PC-3 (cell line): ENCODE results near the gene PACRG. TPM values are rescaled to one million over a fixed set of nuclear protein-coding genes. Genes with fewer than 3 reads are reported as not detected.

Experiments used
- ATAC-seq: fragments of 200-7000 bp; cut with Tn5 transposase; 2 replicates; pipeline ENCODE4 v1.9.1; 2020; ENCODE audit warnings: mild to moderate bottlenecking, moderate library complexity
- BruUV-seq: library from RNA; stranded (reverse); fragments of 400-500 nt; replicated peaks from 2 replicates; lab custom pipeline; 2021; lab: Mats Ljungman, UMichigan
- CTCF ChIA-PET: fragments of 300-600 bp; sonication (Branson Sonifier 250); formaldehyde crosslinking; loops from one replicate; lab custom pipeline; 2022; ENCODE audit warnings: antibody characterized with exemption; lab: Charles Lee
- POLR2A ChIA-PET: fragments of 300-600 bp; sonication (Branson Sonifier 250); formaldehyde crosslinking; loops from one replicate; lab custom pipeline; 2022; ENCODE audit warnings: antibody characterized with exemption; ENCODE audit not compliant: unreplicated experiment; lab: Charles Lee
- DNase-seq: peaks from one replicate; pipeline ENCODE4 v3.0.0-alpha.2; 2015
- H2AFZ ChIP-seq: fragments of 300-600 bp; sonication (generic); 2 replicates; pipeline ENCODE4 v1.6.0; 2016; ENCODE audit warnings: antibody characterized with exemption, low read length
- H3F3A ChIP-seq: fragments of 300-600 bp; sonication (generic); one replicate; pipeline ENCODE4 v1.6.0; 2017; ENCODE audit warnings: antibody characterized with exemption, low read length, control low read depth, mild to moderate bottlenecking; ENCODE audit not compliant: unreplicated experiment
- H3K27ac ChIP-seq: fragments of 300-600 bp; sonication (generic); 2 replicates; pipeline ENCODE4 v1.5.1; 2016; ENCODE audit warnings: mild to moderate bottlenecking, low read length
- H3K27me3 ChIP-seq: fragments of 300-600 bp; sonication (generic); 2 replicates; pipeline ENCODE4 v1.6.1; 2016; ENCODE audit warnings: low read length, mixed read lengths
- H3K36me3 ChIP-seq: fragments of 300-600 bp; sonication (generic); 2 replicates; pipeline ENCODE4 v1.6.1; 2016; ENCODE audit warnings: low read depth, mixed run types, low read length, mixed read lengths
- H3K4me1 ChIP-seq: fragments of 300-600 bp; sonication (generic); 2 replicates; pipeline ENCODE4 v1.5.1; 2016; ENCODE audit warnings: low read length; ENCODE audit not compliant: insufficient read depth
- H3K4me2 ChIP-seq: fragments of 300-600 bp; sonication (generic); 2 replicates; pipeline ENCODE4 v1.6.0; 2016; ENCODE audit warnings: low read length
- H3K4me3 ChIP-seq: fragments of 300-600 bp; sonication (generic); 2 replicates; pipeline ENCODE4 v1.5.1; 2016; ENCODE audit warnings: mild to moderate bottlenecking, low read length, mixed read lengths
- H3K79me2 ChIP-seq: fragments of 300-600 bp; sonication (generic); 2 replicates; pipeline ENCODE4 v1.6.1; 2017; ENCODE audit warnings: low read length, mixed read lengths
- H3K9ac ChIP-seq: fragments of 300-600 bp; sonication (generic); 2 replicates; pipeline ENCODE4 v1.6.0; 2016; ENCODE audit warnings: mild to moderate bottlenecking, low read length
- H3K9me2 ChIP-seq: fragments of 300-600 bp; sonication (generic); replicated peaks from 2 replicates; pipeline ENCODE4 v1.6.1; 2016; ENCODE audit warnings: mixed run types, low read length, mixed read lengths
- H3K9me3 ChIP-seq: fragments of 300-600 bp; sonication (generic); 2 replicates; pipeline ENCODE4 v1.6.1; 2016; ENCODE audit warnings: low read length, mixed read lengths
- H4K20me1 ChIP-seq: fragments of 300-600 bp; sonication (generic); 2 replicates; pipeline ENCODE4 v1.6.1; 2016; ENCODE audit warnings: low read length, mixed read lengths
- EZH2 ChIP-seq: fragments of 300-600 bp; sonication (generic); IDR thresholded peaks from one replicate; pipeline ENCODE4 v1.6.1; 2017; ENCODE audit warnings: antibody characterized with exemption, mild to moderate bottlenecking, low read length; ENCODE audit not compliant: unreplicated experiment
- EZH2phosphoT487 ChIP-seq: fragments of 300-600 bp; sonication (generic); IDR thresholded peaks from 2 replicates; pipeline ENCODE4 v1.6.1; 2018; ENCODE audit warnings: mild to moderate bottlenecking, antibody characterized with exemption, low read length, borderline replicate concordance
- intact Hi-C: fragments of 100-400 bp; cut with micrococcal nuclease; formaldehyde crosslinking; loops from 2 replicates; pipeline ENCODE4 v1.9.0; 2023
- total RNA-seq: library from RNA; depleted of rRNA; stranded (reverse); fragments of >200 nt; gene quantifications from 2 replicates; pipeline ENCODE4 v1.2.3, GENCODE V29; 2014
- TF ChIP-seq, protein P1 (sequence below): fragments of 300-600 bp; sonication (generic); conservative IDR thresholded peaks from 2 replicates; pipeline ENCODE4 v1.5.1; 2017; ENCODE audit warnings: antibody characterized with exemption, low read depth, mild to moderate bottlenecking, low read length

Gene PACRG
- total RNA-seq, 1 experiment from 2014 or later: not detected

DNA sequence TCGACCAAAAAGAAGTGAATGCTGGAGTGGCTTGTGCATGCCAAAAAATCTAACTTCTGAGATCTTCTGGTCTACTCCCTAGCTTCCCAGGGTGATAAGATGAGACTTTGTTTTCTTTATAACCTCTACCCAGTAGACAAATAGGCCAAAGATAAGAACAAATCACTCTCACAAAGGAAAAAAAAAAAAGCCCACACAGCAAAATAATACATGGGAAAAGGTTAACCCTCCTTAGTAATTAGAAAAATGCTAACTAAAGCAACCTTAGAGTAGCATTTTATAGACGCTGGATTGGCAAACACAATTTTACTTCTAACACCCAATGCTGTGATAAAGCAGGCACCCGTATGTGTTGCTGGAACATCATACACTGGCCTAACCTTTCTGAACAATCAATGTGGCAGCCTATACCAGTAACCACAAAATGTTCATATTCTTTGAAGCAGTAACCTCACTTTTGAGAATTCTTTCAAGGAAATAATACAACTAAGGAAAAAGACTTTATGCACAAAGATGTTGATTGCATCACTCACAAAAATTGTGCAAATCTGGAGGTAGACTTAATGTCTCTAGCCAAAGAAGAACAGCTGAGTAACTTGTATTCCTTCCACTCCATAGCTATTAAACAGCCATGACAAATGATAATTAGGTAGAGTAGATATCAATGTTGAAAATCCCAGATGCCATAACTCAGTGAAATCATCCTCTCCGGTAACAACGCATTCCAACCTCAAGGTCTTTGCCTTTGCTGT, 570.5 kb downstream of the PACRG start:
- no TSS peak for BruUV-seq
- no peaks in the 10 kb centered on the region for H3K27me3 ChIP-seq
- CTCF ChIA-PET: no interaction called here
- H3K4me2 ChIP-seq: no peak overlapping the region
- H3K9ac ChIP-seq: no peak overlapping the region
- no peaks in the 10 kb centered on the region for H3K4me1 ChIP-seq
- no peak for ATAC-seq
- no peaks in the 10 kb centered on the region for H3F3A ChIP-seq
- intact Hi-C loops: no loop called here
- no peak overlapping the region for H2AFZ ChIP-seq
- TF ChIP-seq EZH2phosphoT487: no peak
- TF ChIP-seq EZH2: no peak
- TF ChIP-seq, protein P1, sequence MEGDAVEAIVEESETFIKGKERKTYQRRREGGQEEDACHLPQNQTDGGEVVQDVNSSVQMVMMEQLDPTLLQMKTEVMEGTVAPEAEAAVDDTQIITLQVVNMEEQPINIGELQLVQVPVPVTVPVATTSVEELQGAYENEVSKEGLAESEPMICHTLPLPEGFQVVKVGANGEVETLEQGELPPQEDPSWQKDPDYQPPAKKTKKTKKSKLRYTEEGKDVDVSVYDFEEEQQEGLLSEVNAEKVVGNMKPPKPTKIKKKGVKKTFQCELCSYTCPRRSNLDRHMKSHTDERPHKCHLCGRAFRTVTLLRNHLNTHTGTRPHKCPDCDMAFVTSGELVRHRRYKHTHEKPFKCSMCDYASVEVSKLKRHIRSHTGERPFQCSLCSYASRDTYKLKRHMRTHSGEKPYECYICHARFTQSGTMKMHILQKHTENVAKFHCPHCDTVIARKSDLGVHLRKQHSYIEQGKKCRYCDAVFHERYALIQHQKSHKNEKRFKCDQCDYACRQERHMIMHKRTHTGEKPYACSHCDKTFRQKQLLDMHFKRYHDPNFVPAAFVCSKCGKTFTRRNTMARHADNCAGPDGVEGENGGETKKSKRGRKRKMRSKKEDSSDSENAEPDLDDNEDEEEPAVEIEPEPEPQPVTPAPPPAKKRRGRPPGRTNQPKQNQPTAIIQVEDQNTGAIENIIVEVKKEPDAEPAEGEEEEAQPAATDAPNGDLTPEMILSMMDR: no peak
- H3K36me3 ChIP-seq: no peaks in the 10 kb centered on the region
- H3K9me3 ChIP-seq: no peaks in the 10 kb centered on the region
- no peaks in the 10 kb centered on the region for H4K20me1 ChIP-seq
- no peak overlapping the region for H3K4me3 ChIP-seq
- H3K79me2 ChIP-seq: no peaks in the 10 kb centered on the region
- H3K9me2 ChIP-seq: no peaks in the 10 kb centered on the region
- H3K27ac ChIP-seq: no peak overlapping the region
- POLR2A ChIA-PET: no interaction called here
- no peak for DNase-seq

DNA sequence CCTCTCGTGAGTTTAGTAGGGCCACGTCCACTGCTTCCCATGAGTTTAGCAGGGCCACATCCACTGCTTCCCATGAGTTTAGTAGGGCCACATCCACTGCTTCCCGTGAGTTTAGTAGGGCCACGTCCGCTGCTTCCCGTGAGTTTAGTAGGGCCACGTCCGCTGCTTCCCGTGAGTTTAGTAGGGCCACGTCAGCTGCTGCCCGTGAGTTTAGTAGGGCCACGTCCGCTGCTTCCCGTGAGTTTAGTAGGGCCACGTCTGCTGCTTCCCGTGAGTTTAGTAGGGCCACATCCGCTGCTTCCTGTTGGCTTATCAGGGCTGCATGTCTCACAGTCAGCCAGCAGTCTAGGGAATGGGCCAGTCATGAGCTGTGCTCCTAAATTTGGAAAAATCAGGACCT, 573.1 kb downstream of the PACRG start:
- TF ChIP-seq, protein P1: no peak
- TF ChIP-seq EZH2phosphoT487 (no peak), EZH2 (no peak)

More for the DNA sequence above, 573.1 kb downstream of the PACRG start:
- no TSS peak for BruUV-seq
- DNase-seq: no peak
- Histone ChIP-seq H3K36me3 (no peaks in the 10 kb centered on the region), H3K9me2 (no peaks in the 10 kb centered on the region), H3F3A (no peaks in the 10 kb centered on the region), H2AFZ (no peak overlapping the region), H3K4me3 (no peak overlapping the region), H3K9me3 (no peaks in the 10 kb centered on the region), H3K9ac (no peak overlapping the region), H3K4me2 (no peak overlapping the region), H3K4me1 (no peaks in the 10 kb centered on the region), H4K20me1 (no peaks in the 10 kb centered on the region), H3K27ac (no peak overlapping the region), H3K27me3 (no peaks in the 10 kb centered on the region), H3K79me2 (no peaks in the 10 kb centered on the region)
- intact Hi-C loops: no loop called here
- POLR2A ChIA-PET: no interaction called here
- CTCF ChIA-PET: no interaction called here
- no peak for ATAC-seq
